Measurements from ENCODE around the gene HMOX2. TPM values are rescaled to one million over a fixed set of nuclear protein-coding genes. Genes with fewer than 3 reads are reported as not detected.

Gene HMOX2
- total and polyA plus RNA-seq, 2 of the 13 experiments (the other 11 are each of a cell fraction or from before 2014, with no cell fraction given): 60.3 to 70.4 TPM

GRCh38 chr16:4481526-4481925, 5.3 kb downstream of the HMOX2 start:
- WGBS (ENCODE audit: low lambda C conversion rate): 88% methylated on average over 2 of the region's 2 CpGs
- Histone ChIP-seq H3K9ac (ENCODE audit: insufficient read depth, low read depth, low read length) (no peak overlapping the region), H3K4me1 (ENCODE audit: insufficient read depth, low read length) (peaks cover 47% of the 10 kb centered on the region), H3K9me3 (ENCODE audit: low read length) (no peaks in the 10 kb centered on the region), H4K20me1 (ENCODE audit: insufficient read depth, low read length) (no peaks in the 10 kb centered on the region), H3K79me2 (ENCODE audit: insufficient read depth, low read length) (peaks cover 35% of the 10 kb centered on the region), H3K4me3 (replicated peaks in 1 of 3; ENCODE audit: insufficient read depth in 1 of 3, low read depth in 2 of 3, low read length in 3 of 3) (no peak overlapping the region), H3K27ac (ENCODE audit: extremely low read length, insufficient read depth, low read length) (no peak overlapping the region), H3K36me3 (replicated peaks in 1 of 2; ENCODE audit: control insufficient read depth in 1 of 2, insufficient read depth in 2 of 2, low read length in 2 of 2) (peaks cover 2 to 4% of the 10 kb centered on the region in 2 experiments; a peak in 2 of 5 replicates), H2AFZ (ENCODE audit: low read length) (no peak overlapping the region), H3K27me3 (ENCODE audit: control insufficient read depth in 1 of 2, insufficient read depth in 2 of 2, low read length in 2 of 2) (no peaks in the 10 kb centered on the region), H3K4me2 (ENCODE audit: low read depth, low read length) (no peak overlapping the region)
- FAIRE-seq: no peak
- no peak for DNase-seq (ENCODE audit: low spot score)
- ChIA-PET POLR2A (no interaction called here), CTCF (ENCODE audit: low intra/inter-chr PET ratio, low total read pairs) (no interaction called here)
- in situ Hi-C loops (cut with HindIII; ENCODE audit: extremely low pct_ligation_motif_present, low pct_unique_long_range_greater_than_20kb) (no loop called here), intact Hi-C loops (cut with micrococcal nuclease; ENCODE audit: unreplicated experiment) (no loop called here)
- BruUV-seq (replicated peaks): no TSS peak
- TF ChIP-seq ZNF616 (CRISPR knock-in tag; IDR thresholded peaks at IDR 0.05; ENCODE audit: low read depth) (no peak), ZNF441 (CRISPR knock-in tag; IDR thresholded peaks at IDR 0.05; ENCODE audit: borderline replicate concordance) (no peak), PCBP2 (optimal IDR thresholded peaks at IDR 0.05; ENCODE audit: low read depth, low read length, poor library complexity, severe bottlenecking) (no peak), FOXP1 (IDR thresholded peaks at IDR 0.05) (no peak), FOXP1 (CRISPR knock-in tag; IDR thresholded peaks at IDR 0.05) (no peak), RARG (CRISPR knock-in tag; IDR thresholded peaks at IDR 0.05; ENCODE audit: low read depth) (no peak), RXRA (CRISPR knock-in tag; IDR thresholded peaks at IDR 0.05) (no peak), GTF2F1 (IDR thresholded peaks at IDR 0.05; ENCODE audit: low read length) (no peak), KDM2A (CRISPR knock-in tag; IDR thresholded peaks at IDR 0.05; ENCODE audit: borderline replicate concordance, low read depth) (no peak), MNT (IDR thresholded peaks at IDR 0.05) (no peak), ZNF790 (CRISPR knock-in tag; IDR thresholded peaks at IDR 0.05; ENCODE audit: borderline replicate concordance) (no peak), AGO1 (IDR thresholded peaks at IDR 0.05; ENCODE audit: low read depth, low read length, poor library complexity, severe bottlenecking) (no peak), ZIK1 (CRISPR knock-in tag; IDR thresholded peaks at IDR 0.05; ENCODE audit: borderline replicate concordance, low read depth) (no peak)
- TF ChIP-seq, protein P1, sequence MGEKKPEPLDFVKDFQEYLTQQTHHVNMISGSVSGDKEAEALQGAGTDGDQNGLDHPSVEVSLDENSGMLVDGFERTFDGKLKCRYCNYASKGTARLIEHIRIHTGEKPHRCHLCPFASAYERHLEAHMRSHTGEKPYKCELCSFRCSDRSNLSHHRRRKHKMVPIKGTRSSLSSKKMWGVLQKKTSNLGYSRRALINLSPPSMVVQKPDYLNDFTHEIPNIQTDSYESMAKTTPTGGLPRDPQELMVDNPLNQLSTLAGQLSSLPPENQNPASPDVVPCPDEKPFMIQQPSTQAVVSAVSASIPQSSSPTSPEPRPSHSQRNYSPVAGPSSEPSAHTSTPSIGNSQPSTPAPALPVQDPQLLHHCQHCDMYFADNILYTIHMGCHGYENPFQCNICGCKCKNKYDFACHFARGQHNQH (CRISPR knock-in tag; IDR thresholded peaks at IDR 0.05): no peak
- no peak for ATAC-seq
